Ovary (tissue), 3 donors: Measurements from ENCODE around the gene FAM193B.

Source experiments
- CTCF ChIP-seq, 3 donors: fragments of 450-650 bp in 2 of 3; fragments of 200-600 bp in 1 of 3; IDR thresholded peaks; one replicate each; pipeline versions ENCODE4 v1.5.1 to v1.8.0; 2016 to 2022; ENCODE audit warnings: antibody characterized with exemption in 3 of 3, mild to moderate bottlenecking in 1 of 3
- EP300 ChIP-seq: sonication (generic); formaldehyde crosslinking; IDR thresholded peaks from one replicate; pipeline ENCODE4 v1.6.1; 2017; ENCODE audit warnings: antibody characterized with exemption
- POLR2A ChIP-seq: fragments of 450-650 bp; IDR thresholded peaks from one replicate; pipeline ENCODE4 v1.6.1; 2017; ENCODE audit warnings: antibody characterized with exemption, mild to moderate bottlenecking, moderate library complexity
- donor health status: DM: no; HTN: no; CAD: no.

- TF ChIP-seq CTCF (IDR thresholded peaks at IDR 0.05) (no peak), POLR2A (no peak), EP300 (no peak)
Measured at GRCh38 chr5:177524941-177525655, 29.3 kb downstream of the FAM193B start.
